GM21367 (cell line): Measurements from ENCODE around the gene NHERF2.

Source experiments
- ATAC-seq: cut with Tn5 transposase; IDR thresholded peaks from one replicate; pipeline ENCODE4 v1.9.1; 2021; ENCODE audit not compliant: unreplicated experiment

Gene NHERF2

GRCh38 chr16:2038382-2039231 is 11.9 kb downstream of the NHERF2 start:
- no peak for ATAC-seq

- no peak for ATAC-seq
These were observed 12.8 kb downstream of the NHERF2 start for GRCh38 chr16:2039274-2040031.

- ATAC-seq, result no peak
These were observed 13.5 kb downstream of the NHERF2 start for GRCh38 chr16:2040041-2040786.

GRCh38 chr16:2040787-2041522 is 14.3 kb downstream of the NHERF2 start:
- no peak for ATAC-seq

GRCh38 chr16:2042171-2042985 is 15.7 kb downstream of the NHERF2 start:
- no peak for ATAC-seq

- ATAC-seq, result no peak
These were observed 16.4 kb downstream of the NHERF2 start for GRCh38 chr16:2042986-2043666.

GRCh38 chr16:2043667-2044451 is 17.2 kb downstream of the NHERF2 start:
- no peak for ATAC-seq

GRCh38 chr16:2044541-2044940 is 17.8 kb downstream of the NHERF2 start:
- no peak for ATAC-seq

GRCh38 chr16:2045965-2046892 is 19.5 kb downstream of the NHERF2 start:
- no peak for ATAC-seq

- ATAC-seq, result no peak
These were observed 20.2 kb downstream of the NHERF2 start for GRCh38 chr16:2046893-2047329.

- peak; percentile 80 for ATAC-seq
These were observed 20.8 kb downstream of the NHERF2 start, which contains the start of the genes NTHL1 and TSC2 for GRCh38 chr16:2047330-2048115. NTHL1 (minus strand) TSS chr16:2047834; CDS start chr16:2047823, 11 bp downstream. TSC2 (plus strand) TSS chr16:2047985; CDS start chr16:2048616, 631 bp downstream.

- no peak for ATAC-seq
These were observed 21.4 kb downstream of the NHERF2 start for GRCh38 chr16:2048116-2048543.

GRCh38 chr16:2053211-2053610 is 26.5 kb downstream of the NHERF2 start:
- ATAC-seq, result no peak

- ATAC-seq, result no peak
These were observed 27.2 kb downstream of the NHERF2 start for GRCh38 chr16:2053897-2054296.

- no peak for ATAC-seq
These were observed 28.0 kb downstream of the NHERF2 start for GRCh38 chr16:2054543-2055245.

- no peak for ATAC-seq
These were observed 29.4 kb downstream of the NHERF2 start for GRCh38 chr16:2056077-2056476.
